HAP-1 (cell line): ENCODE results near the gene CDYL.
A peak's percentile ranks its signal among the peaks of the same experiment; 100 is the strongest.

Experiments used
- DNase-seq, 2 experiments: peaks; one replicate each; pipeline ENCODE4 v3.0.0-alpha.2; 2016 to 2020; ENCODE audit warnings: low spot score in 2 of 2
- H3K27me3 ChIP-seq: fragments of 250-450 bp; sonication (Bioruptor Pico); 2 replicates; pipeline ENCODE4 v1.5.1; 2020; ENCODE audit warnings: low read depth, mild to moderate bottlenecking, moderate library complexity
- H3K36me3 ChIP-seq: fragments of 250-450 bp; sonication (Bioruptor Pico); replicated peaks from 2 replicates; pipeline ENCODE4 v1.5.1; 2020; ENCODE audit warnings: mild to moderate bottlenecking
- H3K4me1 ChIP-seq: fragments of 250-450 bp; sonication (Bioruptor Pico); 2 replicates; pipeline ENCODE4 v1.5.1; 2020; ENCODE audit warnings: mild to moderate bottlenecking
- H3K4me3 ChIP-seq: fragments of 250-450 bp; sonication (Bioruptor Pico); 2 replicates; pipeline ENCODE4 v1.5.1; 2020; ENCODE audit warnings: mild to moderate bottlenecking, moderate library complexity
- H3K9me3 ChIP-seq: fragments of 250-450 bp; sonication (Bioruptor Pico); 2 replicates; pipeline ENCODE4 v1.5.1; 2020; ENCODE audit warnings: mild to moderate bottlenecking, moderate library complexity
- in situ Hi-C: fragments of 300-500 bp; cut with MboI; formaldehyde crosslinking; loops from 3 replicates; pipeline ENCODE4 v1.14.3; 2020; ENCODE audit warnings: low sequenced_read_pairs, inconsistent platforms, mixed read lengths

The CDYL gene

GRCh38 chr6:4946521-4946920 is 170.3 kb downstream of the CDYL start:
- Histone ChIP-seq H3K4me3 (no peak overlapping the region), H3K4me1 (peaks cover 38% of the 10 kb centered on the region), H3K27me3 (no peaks in the 10 kb centered on the region), H3K9me3 (no peaks in the 10 kb centered on the region; the same call in 1 of the 2 replicates), H3K36me3 (peaks cover 7% of the 10 kb centered on the region)
- in situ Hi-C loops = loop anchor here (10.0 kb wide), 1 partner anchor 162 kb away; no protein-coding TSS in a partner anchor
- no peak for DNase-seq

GRCh38 chr6:4947716-4948115 is 171.5 kb downstream of the CDYL start:
- H3K4me1 ChIP-seq = peaks cover 27% of the 10 kb centered on the region
- peaks cover 7% of the 10 kb centered on the region for H3K36me3 ChIP-seq
- H3K4me3 ChIP-seq = no peak overlapping the region
- no peaks in the 10 kb centered on the region; the same call in 1 of the 2 replicates for H3K9me3 ChIP-seq
- no peak for DNase-seq
- in situ Hi-C loops = loop anchor here (10.0 kb wide), 1 partner anchor 163 kb away; no protein-coding TSS in a partner anchor
- no peaks in the 10 kb centered on the region for H3K27me3 ChIP-seq

GRCh38 chr6:4948781-4949450 is 172.7 kb downstream of the CDYL start:
- Histone ChIP-seq H3K9me3 (no peaks in the 10 kb centered on the region; the same call in 1 of the 2 replicates), H3K4me1 (peaks cover 17% of the 10 kb centered on the region), H3K4me3 (no peak overlapping the region), H3K27me3 (no peaks in the 10 kb centered on the region), H3K36me3 (peaks cover 9% of the 10 kb centered on the region)
- peak; percentile 81 to 90 for DNase-seq
- in situ Hi-C loops = loop anchor here (10.0 kb wide), 1 partner anchor 164 kb away; no protein-coding TSS in a partner anchor

- Histone ChIP-seq H3K36me3 (peaks cover 13% of the 10 kb centered on the region), H3K4me1 (peaks cover 12% of the 10 kb centered on the region), H3K9me3 (no peaks in the 10 kb centered on the region; the same call in 1 of the 2 replicates), H3K27me3 (no peaks in the 10 kb centered on the region), H3K4me3 (no peak overlapping the region)
- DNase-seq = no peak
- in situ Hi-C loops = no loop called here
These were observed 173.9 kb downstream of the CDYL start for GRCh38 chr6:4950076-4950475.

- Histone ChIP-seq H3K9me3 (no peaks in the 10 kb centered on the region; the same call in 1 of the 2 replicates), H3K4me1 (peaks cover 12% of the 10 kb centered on the region), H3K27me3 (no peaks in the 10 kb centered on the region), H3K36me3 (peaks cover 13% of the 10 kb centered on the region; the same call in 1 of the 2 replicates), H3K4me3 (no peak overlapping the region)
- in situ Hi-C loops = no loop called here
- DNase-seq = no peak
These were observed 174.8 kb downstream of the CDYL start for GRCh38 chr6:4950836-4951533.

GRCh38 chr6:4953440-4953839 is 177.2 kb downstream of the CDYL start:
- peaks cover 13% of the 10 kb centered on the region; the same call in 1 of the 2 replicates for H3K36me3 ChIP-seq
- no peaks in the 10 kb centered on the region; the same call in 1 of the 2 replicates for H3K9me3 ChIP-seq
- in situ Hi-C loops = no loop called here
- no peaks in the 10 kb centered on the region for H3K27me3 ChIP-seq
- H3K4me1 ChIP-seq = peaks cover 6% of the 10 kb centered on the region
- H3K4me3 ChIP-seq = no peak overlapping the region
- DNase-seq = no peak

GRCh38 chr6:4956625-4957024 is 180.4 kb downstream of the CDYL start:
- in situ Hi-C loops = no loop called here
- DNase-seq = no peak
- H3K4me1 ChIP-seq = peaks cover 3% of the 10 kb centered on the region
- H3K9me3 ChIP-seq = no peaks in the 10 kb centered on the region
- no peaks in the 10 kb centered on the region for H3K27me3 ChIP-seq
- H3K36me3 ChIP-seq = peaks cover 13% of the 10 kb centered on the region; the same call in 1 of the 2 replicates
- no peak overlapping the region for H3K4me3 ChIP-seq

GRCh38 chr6:4957521-4958231 is 181.5 kb downstream of the CDYL start:
- H3K27me3 ChIP-seq = no peaks in the 10 kb centered on the region
- H3K36me3 ChIP-seq = peaks cover 13% of the 10 kb centered on the region; the same call in 1 of the 2 replicates
- in situ Hi-C loops = no loop called here
- no peaks in the 10 kb centered on the region for H3K9me3 ChIP-seq
- DNase-seq = no peak
- peaks cover 3% of the 10 kb centered on the region for H3K4me1 ChIP-seq
- H3K4me3 ChIP-seq = no peak overlapping the region

- DNase-seq = peak in 1 of 2 experiments; percentile 15
- Histone ChIP-seq H3K4me3 (no peak overlapping the region), H3K27me3 (no peaks in the 10 kb centered on the region), H3K36me3 (peaks cover 13% of the 10 kb centered on the region; the same call in 1 of the 2 replicates), H3K4me1 (peaks cover 3% of the 10 kb centered on the region), H3K9me3 (no peaks in the 10 kb centered on the region)
- in situ Hi-C loops = no loop called here
These were observed 182.4 kb downstream of the CDYL start for GRCh38 chr6:4958624-4959023.

- H3K4me3 ChIP-seq = no peak overlapping the region
- H3K4me1 ChIP-seq = peaks cover 8% of the 10 kb centered on the region
- in situ Hi-C loops = no loop called here
- no peak for DNase-seq
- no peaks in the 10 kb centered on the region for H3K9me3 ChIP-seq
- H3K36me3 ChIP-seq = no peaks in the 10 kb centered on the region
- H3K27me3 ChIP-seq = no peaks in the 10 kb centered on the region
These were observed 185.3 kb downstream of the CDYL start for GRCh38 chr6:4961322-4962168.

GRCh38 chr6:4962905-4963304 is 186.7 kb downstream of the CDYL start:
- Histone ChIP-seq H3K36me3 (no peaks in the 10 kb centered on the region), H3K9me3 (no peaks in the 10 kb centered on the region), H3K27me3 (no peaks in the 10 kb centered on the region), H3K4me1 (peaks cover 16% of the 10 kb centered on the region), H3K4me3 (no peak overlapping the region)
- DNase-seq = no peak
- in situ Hi-C loops = no loop called here

GRCh38 chr6:4964675-4965561 is 188.7 kb downstream of the CDYL start:
- Histone ChIP-seq H3K9me3 (no peaks in the 10 kb centered on the region), H3K36me3 (no peaks in the 10 kb centered on the region), H3K27me3 (no peaks in the 10 kb centered on the region), H3K4me1 (peaks cover 13% of the 10 kb centered on the region), H3K4me3 (no peak overlapping the region)
- DNase-seq = peak in 1 of 2 experiments; percentile 45
- in situ Hi-C loops = no loop called here
